GM12865 (cell line): ENCODE measurements around the gene ZNF317.

Source experiments
- DNase-seq: peaks from one replicate; pipeline ENCODE4 v3.0.0; 2010; ENCODE audit warnings: low read depth
- H3K4me3 ChIP-seq: 2 replicates; pipeline ENCODE4 v1.5.1; 2011; ENCODE audit warnings: mild to moderate bottlenecking, low read depth, low read length, control low read depth
- TF ChIP-seq, protein P1 (sequence below): IDR thresholded peaks from 2 replicates; pipeline ENCODE4 v1.5.1; 2011; ENCODE audit warnings: low read length, control low read depth, low read depth, inconsistent platforms; ENCODE audit not compliant: insufficient read depth; ENCODE audit errors: missing control alignments

Gene ZNF317

DNA sequence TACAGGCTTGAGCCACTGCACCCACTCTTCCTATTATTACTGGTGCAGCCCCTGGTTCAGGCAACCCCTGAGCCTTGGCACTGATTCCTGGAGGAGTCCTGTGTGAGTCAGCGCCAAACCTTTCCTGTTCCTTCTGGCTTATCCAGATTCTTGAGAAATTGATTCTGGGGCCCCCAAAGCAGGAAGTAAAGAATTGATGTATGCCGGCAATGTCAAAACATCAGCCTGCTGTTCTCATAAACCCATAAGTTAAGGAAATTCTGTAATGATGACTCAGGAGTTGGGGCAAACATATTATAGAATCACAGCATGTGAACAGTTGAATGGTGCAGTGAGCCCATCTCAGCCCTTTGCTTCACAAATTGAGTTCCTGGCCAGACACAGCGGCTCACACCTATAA lies 12.0 kb upstream of the ZNF317 start:
- DNase-seq: no peak
- TF ChIP-seq, protein P1, sequence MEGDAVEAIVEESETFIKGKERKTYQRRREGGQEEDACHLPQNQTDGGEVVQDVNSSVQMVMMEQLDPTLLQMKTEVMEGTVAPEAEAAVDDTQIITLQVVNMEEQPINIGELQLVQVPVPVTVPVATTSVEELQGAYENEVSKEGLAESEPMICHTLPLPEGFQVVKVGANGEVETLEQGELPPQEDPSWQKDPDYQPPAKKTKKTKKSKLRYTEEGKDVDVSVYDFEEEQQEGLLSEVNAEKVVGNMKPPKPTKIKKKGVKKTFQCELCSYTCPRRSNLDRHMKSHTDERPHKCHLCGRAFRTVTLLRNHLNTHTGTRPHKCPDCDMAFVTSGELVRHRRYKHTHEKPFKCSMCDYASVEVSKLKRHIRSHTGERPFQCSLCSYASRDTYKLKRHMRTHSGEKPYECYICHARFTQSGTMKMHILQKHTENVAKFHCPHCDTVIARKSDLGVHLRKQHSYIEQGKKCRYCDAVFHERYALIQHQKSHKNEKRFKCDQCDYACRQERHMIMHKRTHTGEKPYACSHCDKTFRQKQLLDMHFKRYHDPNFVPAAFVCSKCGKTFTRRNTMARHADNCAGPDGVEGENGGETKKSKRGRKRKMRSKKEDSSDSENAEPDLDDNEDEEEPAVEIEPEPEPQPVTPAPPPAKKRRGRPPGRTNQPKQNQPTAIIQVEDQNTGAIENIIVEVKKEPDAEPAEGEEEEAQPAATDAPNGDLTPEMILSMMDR: no peak
- H3K4me3 ChIP-seq: no peak overlapping the region

DNA sequence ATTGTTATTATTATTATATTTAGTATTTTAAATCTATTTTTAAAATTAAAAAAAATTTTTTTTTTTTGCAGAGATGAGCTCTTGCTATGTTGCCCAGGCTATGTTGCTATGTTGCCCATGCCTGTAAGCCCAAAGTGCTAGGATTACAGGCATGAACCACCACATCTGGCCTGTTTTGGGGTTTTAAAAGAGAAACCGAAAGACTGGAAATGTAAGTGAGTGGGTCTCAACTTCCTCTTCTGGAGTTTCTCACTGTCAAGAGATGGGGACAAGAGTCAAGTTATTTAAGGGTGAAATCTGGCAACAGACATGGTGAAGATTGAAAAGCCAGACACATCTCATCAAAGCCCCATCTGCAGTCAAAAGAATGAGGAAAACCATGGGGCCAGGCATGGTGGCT lies 9.2 kb upstream of the ZNF317 start:
- TF ChIP-seq, protein P1: no peak
- no peak overlapping the region for H3K4me3 ChIP-seq
- peak; percentile 5 for DNase-seq

DNA sequence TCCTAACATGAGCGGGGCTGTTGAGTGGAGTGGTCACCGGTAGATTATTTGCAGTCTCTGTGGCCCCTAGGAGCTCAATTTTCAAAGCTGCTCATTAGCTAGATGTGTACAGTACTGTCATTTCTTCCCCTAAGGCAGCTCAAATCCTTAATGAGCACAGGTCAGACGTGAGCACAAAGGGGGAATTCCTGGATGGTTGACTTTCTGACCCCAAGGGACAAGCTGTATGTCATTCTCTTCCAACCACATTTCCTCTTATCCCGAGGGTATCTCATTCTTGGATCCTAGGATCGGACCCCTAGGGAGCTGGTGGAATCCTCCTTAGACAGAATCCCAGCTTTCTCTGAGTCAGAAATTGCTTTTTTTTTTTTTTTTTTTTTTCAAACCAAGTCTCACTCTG lies 7.8 kb upstream of the ZNF317 start:
- TF ChIP-seq, protein P1: no peak
- DNase-seq: no peak
- H3K4me3 ChIP-seq: no peak overlapping the region

DNA sequence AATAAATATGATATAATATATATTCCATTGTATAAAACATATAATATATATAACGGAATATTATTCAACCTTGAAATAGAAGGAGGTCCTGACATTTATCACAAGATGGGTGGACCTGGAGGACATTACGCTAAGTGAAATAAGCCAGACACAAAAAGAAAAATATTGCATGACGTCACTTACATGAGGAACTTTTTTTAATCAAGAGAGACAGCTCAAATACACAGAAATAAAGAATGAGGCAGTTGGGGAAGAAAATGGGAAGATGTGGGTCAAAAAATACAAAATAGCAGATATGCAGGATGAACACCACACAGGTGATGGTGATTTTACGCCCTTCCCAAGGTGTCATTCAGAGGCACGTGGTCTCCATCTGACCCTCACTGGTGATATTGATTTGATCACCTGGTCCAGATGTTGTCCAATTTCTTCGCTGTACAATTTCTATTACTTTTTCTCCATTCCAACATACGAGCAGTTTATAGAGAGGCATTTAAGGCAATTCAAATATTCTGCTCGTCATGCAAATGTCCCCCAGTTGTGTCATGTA lies 513 bp upstream of the ZNF317 start:
- H3K4me3 ChIP-seq: peak overlapping the region; percentile 96
- no peak for DNase-seq
- TF ChIP-seq, protein P1: no peak

DNA sequence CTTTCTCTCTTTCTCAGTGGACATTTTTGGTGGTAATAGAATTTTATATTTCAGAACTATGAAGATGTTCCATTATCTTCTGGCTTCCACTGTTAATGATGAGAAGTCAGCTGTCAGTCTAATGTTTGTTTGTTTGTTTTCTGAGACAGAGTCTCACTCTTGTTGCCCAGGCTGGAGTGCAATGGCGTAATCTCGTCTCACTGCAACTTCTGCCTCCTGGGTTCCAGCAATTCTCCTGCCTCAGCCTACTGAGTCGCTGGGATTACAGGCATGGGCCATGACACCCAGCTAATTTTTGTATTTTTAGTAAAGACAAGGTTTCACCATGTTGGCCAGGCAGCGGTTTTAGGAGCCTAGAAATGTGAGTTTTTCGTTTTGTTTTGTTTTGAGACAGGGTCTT lies 4.7 kb downstream of the ZNF317 start:
- H3K4me3 ChIP-seq: no peak overlapping the region

DNA sequence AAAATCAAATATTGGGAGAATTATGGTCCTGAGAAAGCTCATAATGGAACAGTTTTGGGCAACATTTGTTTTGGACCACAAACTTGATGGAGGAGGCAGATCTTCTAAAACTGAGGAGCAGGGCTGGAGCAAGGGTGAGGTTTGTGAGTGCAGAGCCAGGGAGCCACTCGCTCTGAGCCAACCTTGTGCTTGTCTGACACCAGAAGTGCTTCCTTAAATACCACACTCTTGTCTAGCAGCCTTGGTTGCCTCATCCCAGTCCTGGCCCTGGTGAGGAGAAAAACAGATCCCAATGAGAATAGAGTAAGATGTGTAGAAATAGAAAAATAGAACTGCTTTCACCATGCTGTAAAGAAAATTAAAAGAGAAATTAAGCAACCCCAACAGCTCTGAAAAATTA lies 6.7 kb downstream of the ZNF317 start:
- DNase-seq: no peak
- TF ChIP-seq, protein P1: no peak
- H3K4me3 ChIP-seq: no peak overlapping the region

More for the DNA sequence above, 4.7 kb downstream of the ZNF317 start:
- DNase-seq: no peak
- TF ChIP-seq, protein P1: no peak

DNA sequence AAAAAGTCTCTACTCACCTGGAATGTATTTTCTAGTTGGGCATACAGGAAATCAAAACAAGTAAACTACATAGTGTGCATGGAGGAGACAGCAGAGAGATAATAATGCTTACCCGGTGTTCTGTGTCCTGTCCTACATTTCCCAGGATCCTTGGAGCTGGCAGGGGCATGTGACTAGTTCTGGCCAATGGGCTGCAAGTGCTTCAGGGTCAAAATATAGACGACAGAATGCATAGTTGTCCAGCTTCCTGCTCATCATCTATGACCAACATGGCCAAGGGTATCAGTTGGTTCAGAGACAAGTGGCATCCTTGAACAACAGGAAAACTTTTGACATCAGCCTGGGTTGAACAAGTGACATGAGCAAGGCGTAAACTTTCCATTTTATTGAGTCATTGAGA lies 8.5 kb downstream of the ZNF317 start:
- H3K4me3 ChIP-seq: no peak overlapping the region
- TF ChIP-seq, protein P1: no peak
- DNase-seq: no peak
